ENCODE measurements around the gene CLK2. TPM values are rescaled to one million over a fixed set of nuclear protein-coding genes. Genes with fewer than 3 reads are reported as not detected.

The CLK2 gene
- total RNA-seq (2022; extraction: Qiagen RNA extraction): 20.9 to 32.8 TPM (median 24.4 TPM) in 5 replicates

GRCh38 chr1:155273343-155274245, at the start of gene CLK2:
Gene CLK2 (minus strand): TSS chr1:155273504. CDS start chr1:155270977, 2,527 bp downstream.

GRCh38 chr1:155320661-155321617, 47.6 kb upstream of the CLK2 start, which contains the start of gene RUSC1:
Gene RUSC1 (plus strand): TSS chr1:155320894. CDS start chr1:155321774, 880 bp downstream.

GRCh38 chr1:155308493-155309422, 35.5 kb upstream of the CLK2 start, which contains the start of gene FDPS:
Gene FDPS (plus strand): TSS chr1:155308866. CDS start chr1:155309790, 924 bp downstream.

GRCh38 chr1:155301342-155301841, 28.1 kb upstream of the CLK2 start, which contains the start of gene PKLR:
Gene PKLR (minus strand): TSS chr1:155301438. CDS start chr1:155301395, 43 bp downstream.

GRCh38 chr1:155277070-155277901, 4.0 kb upstream of the CLK2 start, which contains the start of gene HCN3:
Gene HCN3 (plus strand): TSS chr1:155277463. CDS start chr1:155277591, 128 bp downstream.

GRCh38 chr1:155261852-155262673, 11.2 kb downstream of the CLK2 start, which contains the start of gene SCAMP3:
Gene SCAMP3 (minus strand): TSS chr1:155262360. CDS start chr1:155262151, 209 bp downstream.

GRCh38 chr1:155255243-155256007, 17.9 kb downstream of the CLK2 start, which contains the start of gene ENTREP3:
Gene ENTREP3 (minus strand): TSS chr1:155255483. CDS start chr1:155254877, 606 bp downstream.

Other genes starting within 250 kb of the CLK2 start
- 0.35 to 0.69 TPM (median 0.52 TPM) in 5 replicates for gene DCST2, start 239.7 kb downstream of the CLK2 start, total RNA-seq (2022; extraction: Qiagen RNA extraction)
- gene DCST1, start 239.7 kb downstream of the CLK2 start, total RNA-seq (2022; extraction: Qiagen RNA extraction): not detected in 5 replicates
- 70.7 to 109 TPM (median 98.7 TPM) in 5 replicates for gene ADAM15, start 222.2 kb downstream of the CLK2 start, total RNA-seq (2022; extraction: Qiagen RNA extraction)
- 10.5 to 14.3 TPM (median 12.2 TPM) in 5 replicates for gene EFNA4, start 209.8 kb downstream of the CLK2 start, total RNA-seq (2022; extraction: Qiagen RNA extraction)
- 7.8 to 10.8 TPM (median 10.0 TPM) in 5 replicates for gene EFNA3, start 194.7 kb downstream of the CLK2 start, total RNA-seq (2022; extraction: Qiagen RNA extraction)
- 27.7 to 35.5 TPM (median 29.2 TPM) in 5 replicates for gene EFNA1, start 145.6 kb downstream of the CLK2 start, total RNA-seq (2022; extraction: Qiagen RNA extraction)
- gene SLC50A1, start 137.7 kb downstream of the CLK2 start, total RNA-seq (2022; extraction: Qiagen RNA extraction): 31.2 to 37.9 TPM (median 34.9 TPM) in 5 replicates
- 67.0 to 104 TPM (median 99.3 TPM) in 5 replicates for gene DPM3, start 133.0 kb downstream of the CLK2 start, total RNA-seq (2022; extraction: Qiagen RNA extraction)
- 225 to 271 TPM (median 238 TPM) in 5 replicates for gene KRTCAP2, start 100.2 kb downstream of the CLK2 start, total RNA-seq (2022; extraction: Qiagen RNA extraction)
- 1.8 to 3.3 TPM (median 2.4 TPM) in 5 replicates for gene TRIM46, start 99.7 kb downstream of the CLK2 start, total RNA-seq (2022; extraction: Qiagen RNA extraction)
- 6.9 to 10.1 TPM (median 8.9 TPM) in 5 replicates for gene THBS3, start 65.6 kb downstream of the CLK2 start, total RNA-seq (2022; extraction: Qiagen RNA extraction)
- gene MTX1, start 64.8 kb downstream of the CLK2 start, total RNA-seq (2022; extraction: Qiagen RNA extraction): 67.9 to 77.0 TPM (median 73.4 TPM) in 5 replicates
- gene ENTREP3, start 18.0 kb downstream of the CLK2 start, total RNA-seq (2022; extraction: Qiagen RNA extraction): 27.1 to 36.5 TPM (median 33.7 TPM) in 5 replicates
- gene SCAMP3, start 11.1 kb downstream of the CLK2 start, total RNA-seq (2022; extraction: Qiagen RNA extraction): 105 to 138 TPM (median 121 TPM) in 5 replicates
- gene HCN3, start 4.0 kb upstream of the CLK2 start, total RNA-seq (2022; extraction: Qiagen RNA extraction): 4.0 to 6.8 TPM (median 4.6 TPM) in 5 replicates
- 0.04 to 0.10 TPM (median 0.04 TPM) in 3 of 5 replicates, not detected in the others for gene PKLR, start 27.9 kb upstream of the CLK2 start, total RNA-seq (2022; extraction: Qiagen RNA extraction)
- gene FDPS, start 35.4 kb upstream of the CLK2 start, total RNA-seq (2022; extraction: Qiagen RNA extraction): 162 to 194 TPM (median 163 TPM) in 5 replicates
- 39.0 to 57.4 TPM (median 54.8 TPM) in 5 replicates for gene RUSC1, start 47.4 kb upstream of the CLK2 start, total RNA-seq (2022; extraction: Qiagen RNA extraction)